NCI-H748 (cell line): ENCODE data around the gene CTNNA3.

Source experiments
- DNase-seq: peaks from one replicate; lab custom pipeline; 2025; ENCODE audit not compliant: unreplicated experiment; lab: John Stamatoyannopoulos, UW

The CTNNA3 gene

DNA sequence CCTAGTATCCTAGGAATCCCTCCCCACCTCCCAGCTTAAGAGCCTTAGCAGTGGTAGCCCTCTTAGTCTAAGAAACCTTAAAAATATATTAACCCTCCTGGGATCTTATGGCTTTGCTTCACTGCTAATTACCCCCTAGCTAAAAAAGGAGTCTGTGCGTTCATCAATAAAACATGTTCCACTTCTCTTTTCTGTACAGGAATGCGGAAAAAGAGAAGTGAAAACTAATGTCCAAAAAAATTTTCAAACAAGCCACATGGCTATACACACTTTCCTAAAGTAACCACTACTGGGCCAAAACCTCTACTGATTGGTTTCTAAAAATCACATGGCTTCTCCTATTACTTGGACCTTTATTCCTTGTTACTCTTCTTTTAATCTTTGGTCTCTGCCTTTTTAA lies 1437.3 kb downstream of the CTNNA3 start:
- no peak for DNase-seq

DNA sequence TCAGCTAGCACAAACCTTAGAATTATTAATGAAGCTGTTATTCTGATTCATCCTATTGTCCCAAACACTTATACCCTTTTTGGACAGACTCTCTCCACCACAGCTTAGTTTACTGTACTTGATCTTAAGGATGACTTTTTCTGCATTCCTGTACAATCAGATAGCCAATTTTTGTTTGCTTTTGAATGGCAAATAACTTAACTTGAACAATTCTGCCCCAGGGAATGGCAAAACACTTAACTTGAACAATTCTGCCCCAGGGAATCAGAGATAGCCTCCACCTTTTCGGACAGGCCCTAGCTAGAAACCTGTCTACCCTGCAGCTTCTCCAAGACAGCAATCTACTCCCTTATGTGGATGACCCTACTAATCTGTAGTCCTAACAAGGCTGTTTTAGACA lies 1438.2 kb downstream of the CTNNA3 start:
- no peak for DNase-seq

DNA sequence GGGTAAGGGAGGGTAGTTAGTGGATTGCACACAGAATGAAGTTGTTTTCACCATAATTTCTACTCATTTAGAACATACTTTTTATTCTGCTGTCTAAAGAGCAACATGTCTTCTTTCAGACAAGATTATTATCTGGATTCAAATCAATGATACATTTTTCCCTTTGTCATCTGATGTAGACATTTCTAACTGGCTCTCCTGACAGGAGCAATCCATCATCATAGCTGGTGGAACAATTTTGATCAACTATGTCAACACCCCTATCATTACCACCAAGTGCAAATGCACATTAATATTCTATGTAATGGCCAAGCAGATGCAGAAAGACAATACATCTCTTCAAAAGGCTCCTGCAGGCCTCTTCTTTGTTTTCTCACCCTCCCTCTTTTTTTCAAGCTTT lies 1443.0 kb downstream of the CTNNA3 start:
- DNase-seq, result no peak

DNA sequence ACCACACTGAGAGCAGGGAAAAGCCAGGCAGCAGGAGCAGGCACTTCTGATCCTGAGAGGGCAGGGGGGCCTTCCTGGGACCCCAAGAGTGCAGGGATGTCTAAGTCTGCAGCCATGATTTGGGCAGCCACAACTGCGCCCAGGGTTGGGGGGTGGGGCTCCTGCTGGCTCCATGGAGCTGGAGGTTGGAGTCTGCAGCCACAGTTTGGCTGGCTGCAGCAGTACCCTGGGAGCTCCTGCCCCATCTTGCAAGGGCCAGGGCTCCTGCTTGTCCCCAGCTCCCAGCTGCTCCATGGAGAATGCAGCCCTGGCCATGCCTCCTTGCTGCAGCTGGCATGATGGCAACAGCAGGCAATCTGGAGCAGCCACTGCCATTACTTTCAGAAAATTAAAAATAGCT lies 1449.8 kb downstream of the CTNNA3 start:
- DNase-seq, result no peak

DNA sequence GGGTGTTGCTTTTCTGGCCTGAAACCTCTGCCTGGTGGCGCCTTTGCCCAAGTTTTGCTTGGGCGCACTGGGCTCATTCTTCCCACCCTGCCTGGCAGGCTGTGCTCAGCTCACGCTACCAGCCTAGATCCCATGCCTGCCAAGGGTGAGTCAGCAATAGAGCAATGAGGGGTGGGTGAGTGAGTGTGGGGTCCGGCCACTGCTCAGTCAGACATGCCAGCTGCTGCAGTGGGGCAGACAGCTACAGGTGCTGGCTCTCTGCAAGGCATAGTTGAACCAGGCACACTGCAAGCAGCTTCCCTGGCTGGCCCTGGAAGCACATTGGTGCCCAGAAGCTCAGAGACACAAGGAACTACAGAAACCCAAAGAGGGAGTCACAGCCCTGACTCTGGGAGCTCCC lies 1451.0 kb downstream of the CTNNA3 start:
- no peak for DNase-seq

DNA sequence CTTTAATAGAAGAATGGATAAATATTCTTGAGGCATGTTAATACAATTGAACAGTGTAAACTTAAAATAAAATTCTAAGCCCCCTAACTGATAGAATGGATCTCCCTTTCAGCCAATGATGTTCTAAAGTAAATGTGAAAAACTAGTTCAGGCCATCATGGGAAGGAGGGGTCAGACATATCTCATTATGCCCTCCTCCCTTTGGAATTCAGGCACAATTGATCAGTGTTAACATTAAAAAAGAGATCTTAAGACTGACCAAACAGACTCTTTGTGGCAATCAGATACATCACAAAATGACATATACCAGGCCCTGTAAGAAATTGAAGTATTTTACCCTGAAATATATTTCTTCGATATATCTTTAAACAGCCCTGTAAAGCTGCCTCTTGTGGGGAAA lies 1453.1 kb downstream of the CTNNA3 start:
- no peak for DNase-seq

DNA sequence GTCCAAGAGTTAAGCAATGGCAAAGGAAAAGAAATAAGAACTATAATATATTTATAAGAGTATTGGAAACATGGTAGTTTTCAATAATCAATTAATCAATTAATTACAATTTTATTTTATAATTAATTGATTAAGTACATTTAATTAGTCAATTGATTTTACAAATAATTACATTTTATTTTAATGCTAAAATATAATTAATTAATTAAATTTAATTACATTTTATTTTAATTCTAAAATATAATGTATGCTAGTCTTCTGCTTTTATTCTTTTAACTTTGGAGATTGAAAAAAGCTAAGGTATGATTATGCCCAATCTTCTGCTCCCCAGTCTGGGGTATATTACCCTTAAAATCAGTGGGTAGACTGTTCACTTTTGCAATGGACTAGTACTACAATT lies 1456.9 kb downstream of the CTNNA3 start:
- DNase-seq, result no peak

GRCh38 chr10:66238343-66238742 lies 1457.7 kb downstream of the CTNNA3 start:
- no peak for DNase-seq

DNA sequence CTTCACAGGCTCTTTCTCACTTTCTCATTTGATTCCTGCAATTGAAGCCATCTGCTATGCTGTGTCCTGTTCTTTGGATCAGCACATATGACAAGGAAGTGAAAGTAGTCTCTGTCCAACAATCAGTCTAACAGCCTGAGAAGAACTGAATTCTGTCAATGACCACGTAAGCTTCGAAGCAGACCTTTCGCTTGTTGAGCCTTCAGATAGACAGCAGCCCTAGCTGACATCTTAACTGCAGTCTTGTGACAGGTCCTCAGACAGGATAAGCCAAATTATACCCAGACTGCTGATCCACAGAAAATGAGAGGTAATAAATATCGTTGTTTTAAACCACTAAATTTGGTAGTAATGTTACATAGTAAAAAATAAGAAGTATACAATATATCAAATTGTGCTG lies 1461.1 kb downstream of the CTNNA3 start:
- no peak for DNase-seq

DNA sequence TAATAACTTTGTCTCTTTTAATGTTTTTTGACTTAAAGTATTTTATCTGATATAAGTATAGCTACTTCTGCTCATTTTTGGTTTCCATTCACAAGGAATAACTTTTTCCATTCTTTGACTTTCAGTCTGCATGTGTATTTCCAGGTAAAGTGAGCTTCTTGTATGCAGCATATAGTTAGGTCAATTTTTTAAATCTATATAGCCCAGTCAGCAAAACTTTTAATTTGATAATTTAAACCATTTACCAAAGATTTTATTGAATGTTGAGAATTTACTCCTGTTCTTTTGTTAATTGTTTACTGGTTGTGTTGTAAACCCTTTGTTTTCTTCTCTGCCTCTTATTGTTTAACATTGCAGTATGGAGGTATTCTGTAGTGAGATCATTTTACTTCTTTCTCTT lies 1467.1 kb downstream of the CTNNA3 start:
- DNase-seq, result no peak

DNA sequence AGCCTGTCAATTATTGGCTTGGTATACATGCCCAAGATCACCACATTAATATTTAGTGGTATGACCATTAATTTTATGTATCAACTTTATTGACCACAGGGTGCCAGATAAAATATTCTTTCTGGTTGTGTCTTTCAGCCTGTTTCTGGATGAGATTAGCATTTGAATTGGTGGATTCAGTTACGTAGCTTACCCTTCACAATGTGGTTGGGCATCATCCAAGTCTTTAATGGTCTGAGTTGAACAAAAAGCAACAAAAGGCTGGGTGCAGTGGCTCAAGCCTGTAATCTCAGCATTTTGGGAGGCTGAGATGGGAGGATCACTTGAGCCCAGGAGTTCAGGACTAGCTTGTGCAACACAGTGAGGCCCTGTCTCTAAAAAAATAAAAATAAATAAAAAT lies 1472.3 kb downstream of the CTNNA3 start:
- DNase-seq, result no peak

GRCh38 chr10:66222462-66223046 lies 1473.4 kb downstream of the CTNNA3 start:
- DNase-seq, result no peak

- no peak for DNase-seq
These were observed 1476.9 kb downstream of the CTNNA3 start for GRCh38 chr10:66218981-66219587.

- no peak for DNase-seq
These were observed 1477.7 kb downstream of the CTNNA3 start for GRCh38 chr10:66218289-66218688.

DNA sequence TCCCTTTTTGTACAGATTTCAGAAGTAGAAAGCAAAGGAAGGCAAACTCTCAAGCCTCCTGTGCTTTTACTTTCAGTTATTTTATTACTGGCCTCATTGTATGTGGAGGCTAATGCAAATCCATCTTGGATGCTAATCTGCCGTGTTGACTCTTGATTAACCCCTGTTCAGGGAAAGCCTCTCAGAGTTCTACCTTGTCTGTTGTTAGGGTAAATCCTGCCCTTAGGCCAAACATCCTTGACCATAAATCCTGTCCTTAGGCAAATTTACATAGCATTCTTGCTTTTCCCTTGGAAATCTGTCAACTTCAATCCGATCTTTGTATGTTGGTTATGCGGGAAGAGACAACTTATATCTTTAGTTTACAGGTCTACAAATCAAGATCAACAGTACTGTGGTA lies 1480.1 kb downstream of the CTNNA3 start:
- DNase-seq, result no peak

GRCh38 chr10:66214721-66215404 lies 1481.1 kb downstream of the CTNNA3 start:
- DNase-seq, result no peak

GRCh38 chr10:66209025-66209424 lies 1487.0 kb downstream of the CTNNA3 start:
- no peak for DNase-seq

GRCh38 chr10:66204838-66205237 lies 1491.2 kb downstream of the CTNNA3 start:
- DNase-seq, result no peak

DNA sequence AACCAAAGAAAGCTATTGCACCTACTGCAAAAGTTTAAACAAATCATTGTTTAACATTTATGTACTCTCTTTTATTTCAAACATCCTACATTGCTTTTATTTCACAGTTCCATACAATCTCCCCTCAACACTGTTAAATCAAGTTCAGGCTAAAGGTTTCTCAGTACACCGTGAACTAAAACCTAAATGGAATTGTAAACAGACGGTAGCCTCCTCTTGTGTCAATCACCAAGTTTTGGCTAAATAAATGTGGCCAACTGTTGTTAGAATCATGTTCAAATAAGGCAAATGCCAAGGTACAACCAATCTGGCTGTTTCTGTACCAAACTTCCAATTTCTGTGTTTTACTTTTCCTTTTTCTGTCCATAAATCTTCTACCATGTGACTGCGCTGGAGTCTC lies 1493.9 kb downstream of the CTNNA3 start:
- DNase-seq, result no peak

- DNase-seq, result no peak
These were observed 1503.7 kb downstream of the CTNNA3 start for GRCh38 chr10:66192162-66192831.

DNA sequence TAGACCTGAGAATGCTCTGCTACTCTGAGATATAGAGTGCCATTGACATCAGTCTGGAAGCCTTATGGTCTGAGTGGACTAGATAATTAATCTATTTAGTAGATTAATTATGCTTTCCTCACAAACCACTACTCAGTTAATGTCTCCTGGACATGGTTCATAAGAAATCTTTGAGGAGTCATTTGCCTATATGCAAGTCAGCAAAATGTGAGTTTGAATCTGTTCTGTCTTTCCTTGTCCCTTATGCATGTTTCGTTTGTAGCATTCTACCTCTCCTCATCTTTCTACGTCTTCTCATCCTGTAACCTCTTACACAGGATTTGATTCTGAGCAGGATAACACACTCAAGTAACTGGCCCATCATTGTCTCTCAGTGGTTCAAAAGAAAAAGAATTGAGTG lies 1505.6 kb downstream of the CTNNA3 start:
- no peak for DNase-seq

DNA sequence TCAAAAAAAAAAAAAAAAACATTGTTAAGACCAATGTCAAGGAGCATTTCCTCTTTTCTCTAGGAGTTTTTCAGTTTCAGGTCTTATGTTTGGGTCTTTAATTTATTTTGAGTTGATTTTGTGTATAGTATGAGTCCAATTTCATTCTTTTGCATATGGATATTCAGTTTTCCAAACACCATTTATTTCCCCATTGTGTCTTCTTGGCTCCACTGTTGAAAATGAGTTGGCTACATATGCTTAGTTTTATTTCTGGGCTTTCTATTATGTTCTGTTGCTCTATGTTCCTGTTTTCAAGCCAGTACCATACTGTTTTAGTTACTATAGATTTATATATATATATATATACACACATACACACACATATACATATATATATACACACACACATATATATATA lies 1506.7 kb downstream of the CTNNA3 start:
- DNase-seq, result no peak
